Muscle of back (tissue), 11 donors: Measurements from ENCODE around the gene ZNF502. TPM values are rescaled to one million over a fixed set of nuclear protein-coding genes. Genes with fewer than 3 reads are reported as not detected.
A peak's percentile ranks its signal among the peaks of the same experiment; 100 is the strongest.

Source experiments
- DNase-seq, 3 donors: peaks; one replicate each; pipeline versions ENCODE4 v3.0.0 to v3.0.0-alpha.2; 2013
- polyA plus RNA-seq, 10 donors: library from polyadenylated mRNA; unstranded; fragments of 120-200 nt; gene quantifications; one replicate each; pipeline ENCODE4 v1.2.1, GENCODE V29; 2013; ENCODE audit not compliant: insufficient read length in 10 of 10

Gene ZNF502
- polyA plus RNA-seq, 10 donors = 4.7 to 7.5 (median 6.1) TPM

DNA sequence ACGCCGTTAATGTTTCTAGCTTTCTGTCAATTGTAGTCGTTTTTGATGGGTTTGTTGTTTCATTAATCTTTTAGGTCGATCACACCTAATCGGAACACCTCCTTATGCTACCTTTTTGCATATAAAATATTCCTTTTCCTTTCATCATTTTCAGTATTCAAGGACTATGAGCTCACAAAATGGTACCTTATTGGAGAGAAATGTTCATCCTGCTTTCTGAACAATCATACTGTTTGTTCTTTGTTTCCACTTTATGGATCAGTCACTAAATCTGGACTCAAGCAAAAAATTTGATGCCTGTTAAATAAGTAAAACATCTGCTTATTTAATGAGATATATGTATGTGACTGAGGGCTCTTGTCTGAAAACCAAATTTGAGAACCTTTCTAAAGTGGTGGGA is 50.2 kb downstream of the ZNF502 start:
- peak in 1 of 3 donors; percentile 2 for DNase-seq

- no peak for DNase-seq
Observed at GRCh38 chr3:44764248-44764647, 51.8 kb downstream of the ZNF502 start.

- no peak for DNase-seq
Observed at GRCh38 chr3:44771424-44772098, 59.1 kb downstream of the ZNF502 start.

GRCh38 chr3:44772099-44772442 is 59.6 kb downstream of the ZNF502 start:
- DNase-seq = no peak

Other genes starting within 250 kb of the ZNF502 start
- gene ZNF445, start 235.0 kb upstream of the ZNF502 start, polyA plus RNA-seq = 10 to 100 TPM; 11.6 to 19.1 (median 17.4) TPM
- gene ZKSCAN7, start 157.5 kb upstream of the ZNF502 start, polyA plus RNA-seq = 1 to 10 TPM; 5.3 to 9.4 (median 6.3) TPM
- 1 to 10 TPM; 3.4 to 7.1 (median 4.6) TPM for gene ZNF660, start 127.7 kb upstream of the ZNF502 start, polyA plus RNA-seq
- gene ZNF197, start 87.6 kb upstream of the ZNF502 start, polyA plus RNA-seq = 10 to 100 TPM; 13.7 to 21.9 (median 18.1) TPM
- 1 to 10 TPM; 5.9 to 7.6 (median 6.6) TPM for gene ZNF35, start 63.9 kb upstream of the ZNF502 start, polyA plus RNA-seq
- 1 to 10 TPM; 5.1 to 8.8 (median 6.0) TPM for gene ZNF501, start 17.0 kb downstream of the ZNF502 start, polyA plus RNA-seq
- gene KIAA1143, start 49.0 kb downstream of the ZNF502 start, polyA plus RNA-seq = 10 to 100 TPM; 28.0 to 45.5 (median 35.0) TPM
- gene KIF15, start 49.1 kb downstream of the ZNF502 start, polyA plus RNA-seq = 10 to 100 TPM in 7 of 10 donors, 1 to 10 TPM in 3; 8.0 to 21.7 (median 11.4) TPM
- 10 to 100 TPM; 11.4 to 14.5 (median 12.7) TPM for gene TMEM42, start 149.3 kb downstream of the ZNF502 start, polyA plus RNA-seq
- under 1 TPM in 2 of 10 donors, not detected in 8; 0.04 TPM for gene TGM4, start 161.9 kb downstream of the ZNF502 start, polyA plus RNA-seq